IMR-90 (cell line): ENCODE measurements around the gene GCH1. TPM values are rescaled to one million over a fixed set of nuclear protein-coding genes. Genes with fewer than 3 reads are reported as not detected.

Source experiments
- ATAC-seq: fragments of 200-7000 bp; cut with Tn5 transposase; 2 replicates; pipeline ENCODE4 v1.9.1; 2020; ENCODE audit warnings: low read depth, mild to moderate bottlenecking, moderate library complexity
- BruUV-seq: library from RNA; stranded (reverse); fragments of 400-500 nt; replicated peaks from 2 replicates; lab custom pipeline; 2021; lab: Mats Ljungman, UMichigan
- CTCF ChIA-PET: fragments of 300-600 bp; formaldehyde crosslinking; extraction: SDS; loops from one replicate; lab custom pipeline; 2021; ENCODE audit warnings: antibody characterized with exemption; lab: Yijun Ruan, JAX
- POLR2A ChIA-PET: fragments of 300-600 bp; sonication (Branson Sonifier 250); formaldehyde crosslinking; loops from one replicate; lab custom pipeline; 2022; ENCODE audit warnings: antibody characterized with exemption; ENCODE audit not compliant: unreplicated experiment; lab: Charles Lee
- DNase-seq: peaks from one replicate; pipeline ENCODE4 v3.0.0; 2013
- H2AFZ ChIP-seq: replicated peaks from 2 replicates; pipeline ENCODE3; 2013; ENCODE audit warnings: low read length, mild to moderate bottlenecking; ENCODE audit not compliant: poor library complexity
- H2AK5ac ChIP-seq: 2 replicates; pipeline ENCODE4 v1.6.1; 2013; ENCODE audit warnings: low read depth, low read length, inconsistent platforms
- H2AK9ac ChIP-seq: replicated peaks from 2 replicates; pipeline ENCODE3; 2013; ENCODE audit warnings: mild to moderate bottlenecking, low read depth, low read length, moderate library complexity; ENCODE audit not compliant: poor library complexity
- H2BK120ac ChIP-seq: 2 replicates; pipeline ENCODE4 v1.6.1; 2013; ENCODE audit warnings: low read depth, low read length, inconsistent platforms
- H2BK15ac ChIP-seq: 3 replicates; pipeline ENCODE4 v1.6.1; 2013; ENCODE audit warnings: low read depth, low read length, inconsistent platforms
- H2BK20ac ChIP-seq: 2 replicates; pipeline ENCODE4 v1.6.1; 2013; ENCODE audit warnings: low read depth, mild to moderate bottlenecking, inconsistent platforms, low read length, moderate library complexity
- H2BK5ac ChIP-seq: 2 replicates; pipeline ENCODE4 v1.6.1; 2013; ENCODE audit warnings: mild to moderate bottlenecking, low read depth, low read length, inconsistent platforms; ENCODE audit not compliant: poor library complexity, severe bottlenecking
- H3K14ac ChIP-seq: replicated peaks from 2 replicates; pipeline ENCODE4 v1.6.1; 2013; ENCODE audit warnings: low read depth, low read length, inconsistent platforms
- H3K18ac ChIP-seq: 2 replicates; pipeline ENCODE4 v1.6.1; 2013; ENCODE audit warnings: low read depth, low read length, control low read depth
- H3K23ac ChIP-seq: 2 replicates; pipeline ENCODE4 v1.6.1; 2013; ENCODE audit warnings: low read depth, low read length, inconsistent platforms
- H3K27ac ChIP-seq: 2 replicates; pipeline ENCODE4 v1.5.1; 2013; ENCODE audit warnings: mild to moderate bottlenecking, control low read depth, low read length; ENCODE audit not compliant: insufficient read depth
- H3K27me3 ChIP-seq: 2 replicates; pipeline ENCODE4 v1.6.1; 2013; ENCODE audit warnings: low read length; ENCODE audit not compliant: control insufficient read depth, insufficient read depth
- H3K36me3 ChIP-seq: 2 replicates; pipeline ENCODE4 v1.6.1; 2013; ENCODE audit warnings: low read length, mixed read lengths; ENCODE audit not compliant: control insufficient read depth, insufficient read depth
- H3K4ac ChIP-seq: 2 replicates; pipeline ENCODE4 v1.6.1; 2013; ENCODE audit warnings: low read depth, low read length, inconsistent platforms
- H3K4me1 ChIP-seq: 2 replicates; pipeline ENCODE4 v1.6.1; 2013; ENCODE audit warnings: low read length, mixed read lengths; ENCODE audit not compliant: control insufficient read depth, insufficient read depth
- H3K4me2 ChIP-seq: 2 replicates; pipeline ENCODE4 v1.6.1; 2013; ENCODE audit warnings: low read depth, mild to moderate bottlenecking, control low read depth, low read length, moderate library complexity
- H3K4me3 ChIP-seq: 2 replicates; pipeline ENCODE4 v1.5.1; 2013; ENCODE audit warnings: low read depth, mild to moderate bottlenecking, control low read depth, low read length, moderate library complexity; ENCODE audit not compliant: insufficient read depth
- H3K56ac ChIP-seq: 2 replicates; pipeline ENCODE4 v1.6.1; 2013; ENCODE audit warnings: low read length, inconsistent platforms; ENCODE audit not compliant: insufficient read depth; ENCODE audit errors: extremely low read depth
- H3K79me1 ChIP-seq, 2 experiments: 2 replicates each; pipeline ENCODE4 v1.6.1; 2013; ENCODE audit warnings: low read length in 2 of 2, inconsistent platforms in 1 of 2, low read depth in 1 of 2
- H3K9ac ChIP-seq: 2 replicates; pipeline ENCODE4 v1.6.1; 2013; ENCODE audit warnings: low read depth, low read length, control low read depth
- H3K9me1 ChIP-seq: 2 replicates; pipeline ENCODE4 v1.6.1; 2013; ENCODE audit warnings: low read length, inconsistent platforms; ENCODE audit not compliant: insufficient read depth
- H3K9me3 ChIP-seq: 2 replicates; pipeline ENCODE4 v1.6.1; 2013; ENCODE audit warnings: low read length; ENCODE audit not compliant: control insufficient read depth, insufficient read depth
- H4K20me1 ChIP-seq: 2 replicates; pipeline ENCODE4 v1.6.1; 2013; ENCODE audit warnings: low read length, inconsistent platforms; ENCODE audit not compliant: insufficient read depth
- H4K5ac ChIP-seq: 2 replicates; pipeline ENCODE4 v1.6.1; 2013; ENCODE audit warnings: mild to moderate bottlenecking, low read depth, low read length, control low read depth
- H4K8ac ChIP-seq, 2 experiments: 2 replicates each; pipeline ENCODE4 v1.6.1; 2013; ENCODE audit warnings: low read depth in 2 of 2, low read length in 2 of 2, control low read depth in 1 of 2, inconsistent platforms in 1 of 2
- H4K91ac ChIP-seq: 2 replicates; pipeline ENCODE4 v1.6.1; 2013; ENCODE audit warnings: low read depth, low read length, inconsistent platforms; ENCODE audit not compliant: insufficient read depth
- MAFK ChIP-seq: IDR thresholded peaks from 2 replicates; pipeline ENCODE4 v1.6.1; 2012; ENCODE audit warnings: low read depth, low read length, improper control_type of control experiment
- MAZ ChIP-seq: IDR thresholded peaks from 2 replicates; pipeline ENCODE4 v1.6.1; 2012; ENCODE audit warnings: low read depth, mild to moderate bottlenecking, low read length, improper control_type of control experiment, moderate library complexity, borderline replicate concordance
- MXI1 ChIP-seq: IDR thresholded peaks from 2 replicates; pipeline ENCODE4 v1.6.1; 2012; ENCODE audit warnings: low read depth, mild to moderate bottlenecking, low read length, moderate library complexity, borderline replicate concordance
- NFE2L2 ChIP-seq: fragments of 150-350 bp; IDR thresholded peaks from 2 replicates; pipeline ENCODE4 v1.6.1; 2016; ENCODE audit warnings: low read depth, mild to moderate bottlenecking, low read length
- POLR2A ChIP-seq: IDR thresholded peaks from 2 replicates; pipeline ENCODE4 v1.6.1; 2012; ENCODE audit warnings: mild to moderate bottlenecking, low read depth, low read length
- RAD21 ChIP-seq: IDR thresholded peaks from 2 replicates; pipeline ENCODE4 v1.6.1; 2012; ENCODE audit warnings: low read length, improper control_type of control experiment
- RCOR1 ChIP-seq: IDR thresholded peaks from 2 replicates; pipeline ENCODE4 v1.6.1; 2012; ENCODE audit warnings: mild to moderate bottlenecking, low read length, improper control_type of control experiment; ENCODE audit not compliant: insufficient replicate concordance
- SMC3 ChIP-seq: fragments of 150-350 bp; IDR thresholded peaks from 2 replicates; pipeline ENCODE4 v1.6.1; 2016; ENCODE audit warnings: low read depth, mild to moderate bottlenecking, antibody characterized with exemption, low read length, moderate library complexity
- WGBS, 2 experiments: methylation state at CpG; one replicate each; pipeline versions ENCODE4 v1.1.5 to v1.1.7; 2013; ENCODE audit warnings: missing lambda C conversion rate in 2 of 2; ENCODE audit not compliant: insufficient read length in 1 of 2; ENCODE audit errors: extremely low coverage in 2 of 2; 5-methylcytosine and 5-hydroxymethylcytosine counted together
- dilution Hi-C: fragments of 300-500 bp; cut with HindIII; formaldehyde crosslinking; loops from one replicate; pipeline ENCODE4 v1.14.3; 2018; ENCODE audit warnings: low sequenced_read_pairs; ENCODE audit not compliant: unreplicated experiment
- in situ Hi-C: fragments of 300-500 bp; cut with MboI; formaldehyde crosslinking; loops from 3 replicates; pipeline ENCODE4 v1.14.3; 2019; ENCODE audit warnings: low sequenced_read_pairs, inconsistent platforms, mixed read lengths
- intact Hi-C: fragments of 100-400 bp; cut with micrococcal nuclease; formaldehyde crosslinking; loops from 2 replicates; pipeline ENCODE4 v1.10.0; 2022
- polyA plus RNA-seq, 3 experiments: library from polyadenylated mRNA; depleted of rRNA; stranded (reverse); fragments of >200 nt; gene quantifications; 2 replicates each; pipeline ENCODE4 v1.2.3, GENCODE V29; 2012; ENCODE audit warnings: low replicate concordance in 1 of 3
- total RNA-seq: library from RNA; depleted of rRNA; stranded (reverse); fragments of >200 nt; gene quantifications from 2 replicates; pipeline ENCODE4 v1.2.3, GENCODE V29; 2012
- TF ChIP-seq, protein P1 (sequence below): fragments of 150-350 bp; IDR thresholded peaks from 2 replicates; pipeline ENCODE4 v1.6.1; 2017; ENCODE audit warnings: mild to moderate bottlenecking, antibody characterized with exemption, low read length, low read depth
- TF ChIP-seq, protein P2 (sequence below): conservative IDR thresholded peaks from 2 replicates; pipeline ENCODE4 v1.5.1; 2012; ENCODE audit warnings: mild to moderate bottlenecking, low read depth, low read length, improper control_type of control experiment

Gene GCH1
- total and polyA plus RNA-seq, 2 of the 4 experiments (the other 2 are of a cell fraction), result 0.54 to 0.74 TPM

DNA sequence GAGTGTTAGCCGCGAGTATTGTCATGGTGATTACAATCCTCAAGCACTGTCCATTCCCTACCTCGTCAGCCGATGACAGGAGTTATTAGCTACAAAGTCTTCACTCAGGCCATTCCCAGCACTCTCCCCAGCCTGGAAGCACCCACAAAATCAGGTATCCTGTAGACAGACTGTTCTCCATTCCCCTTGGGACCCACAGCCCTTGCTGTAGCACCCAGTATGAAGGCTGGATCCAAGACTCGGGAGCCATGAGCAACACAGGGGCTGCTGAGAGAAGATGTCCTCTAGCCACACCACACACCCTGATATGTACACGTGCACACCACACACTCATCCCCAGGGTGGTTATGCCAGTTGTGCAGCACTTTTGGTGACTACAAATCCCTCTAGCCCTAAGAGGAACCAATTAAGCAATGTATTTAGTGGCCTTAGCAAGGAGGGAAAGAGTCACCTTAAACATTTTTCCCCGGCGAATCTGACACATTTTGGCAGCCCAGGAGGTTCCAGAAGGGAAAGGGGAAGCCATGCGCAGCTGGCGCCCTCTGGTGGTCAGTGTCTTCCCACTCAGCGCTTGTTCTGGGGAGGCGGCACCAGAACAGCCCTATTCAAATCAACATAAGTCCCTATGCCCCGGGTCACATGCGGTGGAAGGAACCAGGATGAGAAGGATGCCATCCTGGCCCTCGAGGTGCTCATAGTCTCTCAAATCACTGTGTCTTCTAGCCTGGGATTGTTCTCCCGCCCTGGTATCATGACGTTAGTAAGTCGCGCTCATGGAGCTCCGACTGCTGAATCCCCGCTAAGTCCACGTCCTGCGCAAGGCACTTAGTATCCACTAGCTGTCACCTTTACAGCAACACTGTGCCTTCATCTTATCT, 96.9 kb downstream of the GCH1 start:
- H3K4me1 ChIP-seq, result peaks cover 3% of the 10 kb centered on the region; the same call in 1 of the 2 replicates
- ChIA-PET CTCF (interaction anchor here (0.8 to 1.4 kb wide), 7 partner anchors 9 to 302 kb away, joined by 3 to 6 read pairs (median 5); partner anchors contain the start of gene CGRRF1), POLR2A (no interaction called here)
- no peak overlapping the region for H3K56ac ChIP-seq
- H3K4me2 ChIP-seq, result peak overlapping the region; percentile 62
- H4K20me1 ChIP-seq, result no peaks in the 10 kb centered on the region
- peak overlapping the region; percentile 23; the same call in 1 of the 2 replicates for H4K91ac ChIP-seq
- H2BK120ac ChIP-seq, result peak overlapping the region; percentile 82
- H2BK15ac ChIP-seq, result peak overlapping the region; percentile 45; the same call in 1 of the 3 replicates
- H3K36me3 ChIP-seq, result no peaks in the 10 kb centered on the region
- H3K9me3 ChIP-seq, result no peaks in the 10 kb centered on the region
- TF ChIP-seq, protein P1, sequence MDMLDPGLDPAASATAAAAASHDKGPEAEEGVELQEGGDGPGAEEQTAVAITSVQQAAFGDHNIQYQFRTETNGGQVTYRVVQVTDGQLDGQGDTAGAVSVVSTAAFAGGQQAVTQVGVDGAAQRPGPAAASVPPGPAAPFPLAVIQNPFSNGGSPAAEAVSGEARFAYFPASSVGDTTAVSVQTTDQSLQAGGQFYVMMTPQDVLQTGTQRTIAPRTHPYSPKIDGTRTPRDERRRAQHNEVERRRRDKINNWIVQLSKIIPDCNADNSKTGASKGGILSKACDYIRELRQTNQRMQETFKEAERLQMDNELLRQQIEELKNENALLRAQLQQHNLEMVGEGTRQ, result peak; percentile 8; the same call in 1 of the 2 replicates
- no peak for TF ChIP-seq RCOR1
- no peak for TF ChIP-seq MAZ
- 0 out of 2 replicates have a peak, but pooled peaks have one; percentile 35 for TF ChIP-seq MXI1
- TF ChIP-seq RAD21, result peak; percentile 96
- no peak for TF ChIP-seq MAFK
- TF ChIP-seq SMC3, result peak; percentile 84
- TF ChIP-seq NFE2L2, result no peak
- no peak for TF ChIP-seq POLR2A
- TF ChIP-seq, protein P2, sequence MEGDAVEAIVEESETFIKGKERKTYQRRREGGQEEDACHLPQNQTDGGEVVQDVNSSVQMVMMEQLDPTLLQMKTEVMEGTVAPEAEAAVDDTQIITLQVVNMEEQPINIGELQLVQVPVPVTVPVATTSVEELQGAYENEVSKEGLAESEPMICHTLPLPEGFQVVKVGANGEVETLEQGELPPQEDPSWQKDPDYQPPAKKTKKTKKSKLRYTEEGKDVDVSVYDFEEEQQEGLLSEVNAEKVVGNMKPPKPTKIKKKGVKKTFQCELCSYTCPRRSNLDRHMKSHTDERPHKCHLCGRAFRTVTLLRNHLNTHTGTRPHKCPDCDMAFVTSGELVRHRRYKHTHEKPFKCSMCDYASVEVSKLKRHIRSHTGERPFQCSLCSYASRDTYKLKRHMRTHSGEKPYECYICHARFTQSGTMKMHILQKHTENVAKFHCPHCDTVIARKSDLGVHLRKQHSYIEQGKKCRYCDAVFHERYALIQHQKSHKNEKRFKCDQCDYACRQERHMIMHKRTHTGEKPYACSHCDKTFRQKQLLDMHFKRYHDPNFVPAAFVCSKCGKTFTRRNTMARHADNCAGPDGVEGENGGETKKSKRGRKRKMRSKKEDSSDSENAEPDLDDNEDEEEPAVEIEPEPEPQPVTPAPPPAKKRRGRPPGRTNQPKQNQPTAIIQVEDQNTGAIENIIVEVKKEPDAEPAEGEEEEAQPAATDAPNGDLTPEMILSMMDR, result peak; percentile 94
- BruUV-seq, result no TSS peak
- peak overlapping the region; percentile 62; the same call in 1 of the 2 replicates for H2BK20ac ChIP-seq
- H3K9ac ChIP-seq, result no peak overlapping the region
- H3K27ac ChIP-seq, result no peak overlapping the region
- DNase-seq (peak; percentile 77), ATAC-seq (peak; percentile 96)
- H4K8ac ChIP-seq, result peak overlapping the region in 1 of 2 experiments; percentile 50; a peak in 2 of 4 replicates
- intact Hi-C loops (loop anchor here (1.0 to 5.0 kb wide), 3 partner anchors 241 to 438 kb away; partner anchors contain the start of gene CGRRF1), in situ Hi-C loops (loop anchor here (10.0 kb wide), 1 partner anchor 251 kb away; no protein-coding TSS in a partner anchor), dilution Hi-C loops (no loop called here)
- H2AK9ac ChIP-seq, result peak overlapping the region; percentile 68
- peak overlapping the region; percentile 78 for H3K4ac ChIP-seq
- H3K9me1 ChIP-seq, result 0 out of 2 replicates have a peak, but pooled peaks cover 3% of the 10 kb centered on the region
- WGBS, 2 experiments, result 55% methylated on average over 8 of the region's 23 CpGs; no CpG with 5 or more reads in 1 of the 2 experiments
- no peak overlapping the region for H3K4me3 ChIP-seq
- peak overlapping the region; percentile 90 for H3K14ac ChIP-seq
- no peaks in the 10 kb centered on the region; a peak in 1 of 4 replicates for H3K79me1 ChIP-seq
- no peak overlapping the region for H3K18ac ChIP-seq
- H2BK5ac ChIP-seq, result no peak overlapping the region
- peak overlapping the region; percentile 73 for H2AK5ac ChIP-seq
- H2AFZ ChIP-seq, result peak overlapping the region; percentile 89
- no peak overlapping the region for H4K5ac ChIP-seq
- peak overlapping the region; percentile 95; the same call in 1 of the 2 replicates for H3K23ac ChIP-seq
- no peaks in the 10 kb centered on the region; the same call in none of the 2 replicates for H3K27me3 ChIP-seq
